OCI-LY7 (cell line): ENCODE measurements around the gene ROBO1.

Experiments used
- CTCF ChIP-seq: fragments of 200-600 bp; sonication (generic); conservative IDR thresholded peaks from 2 replicates; pipeline ENCODE4 v1.5.1; 2014; ENCODE audit warnings: mild to moderate bottlenecking, antibody characterized with exemption, low read length, moderate library complexity, mixed read lengths
- EZH2phosphoT487 ChIP-seq: fragments of 200-600 bp; sonication (generic); IDR thresholded peaks from 2 replicates; pipeline ENCODE4 v1.6.1; 2018; ENCODE audit warnings: low read depth, borderline replicate concordance, mild to moderate bottlenecking, mixed run types, antibody characterized with exemption, low read length, moderate library complexity, mixed read lengths

DNA sequence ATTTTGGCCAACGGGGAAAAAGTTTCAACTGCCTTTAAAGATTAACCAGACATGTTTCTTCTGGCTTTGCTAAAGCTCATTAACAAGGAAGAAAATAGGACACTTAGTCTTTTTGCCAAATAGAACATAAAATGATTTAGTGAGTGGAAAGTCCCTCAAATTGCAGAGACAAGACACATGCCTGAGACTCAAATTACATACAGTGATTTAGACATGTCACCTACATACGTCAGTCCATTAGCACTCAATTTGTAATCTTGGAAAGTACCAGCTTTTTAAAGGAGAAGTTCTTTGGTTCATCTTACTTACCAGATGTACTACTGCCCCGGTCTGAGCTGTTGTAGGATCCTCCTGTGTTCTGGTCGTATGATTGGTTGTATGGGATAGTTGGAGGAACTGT is 1134.2 kb downstream of the ROBO1 start:
- TF ChIP-seq EZH2phosphoT487, result no peak
- no peak for TF ChIP-seq CTCF
